GM21825 (cell line): ENCODE results near the gene SFXN2.

Source experiments
- ATAC-seq: cut with Tn5 transposase; IDR thresholded peaks from one replicate; pipeline ENCODE4 v1.9.1; 2021; ENCODE audit warnings: mild to moderate bottlenecking, moderate library complexity; ENCODE audit not compliant: unreplicated experiment

Gene SFXN2

GRCh38 chr10:102775201-102775934 lies 60.9 kb downstream of the SFXN2 start:
- ATAC-seq, result no peak

GRCh38 chr10:102775935-102776669 lies 61.7 kb downstream of the SFXN2 start:
- no peak for ATAC-seq

GRCh38 chr10:102776779-102777456 lies 62.5 kb downstream of the SFXN2 start:
- no peak for ATAC-seq

- ATAC-seq, result no peak
Observed at GRCh38 chr10:102777711-102778453, 63.4 kb downstream of the SFXN2 start.

DNA sequence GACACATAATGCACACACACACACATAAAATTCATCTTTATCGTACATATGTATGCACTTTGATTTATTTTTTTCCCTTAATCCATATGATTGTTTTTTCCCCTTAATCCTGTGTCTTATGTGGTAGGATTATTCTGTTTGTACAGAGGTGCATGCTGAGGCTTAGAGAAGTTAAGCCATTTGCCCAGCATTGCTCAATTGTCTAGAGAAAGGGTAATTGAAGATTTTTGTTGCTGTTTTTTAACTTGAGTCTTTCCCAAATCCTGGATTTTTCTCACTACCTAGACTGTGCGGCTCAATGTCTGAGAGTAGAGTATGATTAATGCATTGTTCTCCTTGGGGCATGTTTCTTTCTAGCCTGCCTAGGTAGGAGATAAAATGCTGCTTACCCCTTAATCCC lies 64.3 kb downstream of the SFXN2 start:
- no peak for ATAC-seq

GRCh38 chr10:102779680-102780526 lies 65.5 kb downstream of the SFXN2 start:
- ATAC-seq, result no peak

DNA sequence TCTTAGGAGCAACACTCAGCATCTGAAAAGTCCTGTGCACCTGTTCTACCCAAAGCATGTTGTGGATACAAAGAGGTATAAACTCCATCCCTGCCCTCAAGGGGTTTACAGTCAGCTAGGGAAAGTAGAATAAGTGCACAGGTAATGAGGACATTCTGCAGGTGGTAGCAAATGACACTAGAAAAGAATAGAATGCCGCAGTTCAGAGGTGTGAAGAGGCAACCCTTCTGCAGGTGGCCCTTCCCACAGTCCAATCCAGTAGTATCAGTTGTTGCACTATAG lies 66.0 kb downstream of the SFXN2 start:
- ATAC-seq, result no peak

DNA sequence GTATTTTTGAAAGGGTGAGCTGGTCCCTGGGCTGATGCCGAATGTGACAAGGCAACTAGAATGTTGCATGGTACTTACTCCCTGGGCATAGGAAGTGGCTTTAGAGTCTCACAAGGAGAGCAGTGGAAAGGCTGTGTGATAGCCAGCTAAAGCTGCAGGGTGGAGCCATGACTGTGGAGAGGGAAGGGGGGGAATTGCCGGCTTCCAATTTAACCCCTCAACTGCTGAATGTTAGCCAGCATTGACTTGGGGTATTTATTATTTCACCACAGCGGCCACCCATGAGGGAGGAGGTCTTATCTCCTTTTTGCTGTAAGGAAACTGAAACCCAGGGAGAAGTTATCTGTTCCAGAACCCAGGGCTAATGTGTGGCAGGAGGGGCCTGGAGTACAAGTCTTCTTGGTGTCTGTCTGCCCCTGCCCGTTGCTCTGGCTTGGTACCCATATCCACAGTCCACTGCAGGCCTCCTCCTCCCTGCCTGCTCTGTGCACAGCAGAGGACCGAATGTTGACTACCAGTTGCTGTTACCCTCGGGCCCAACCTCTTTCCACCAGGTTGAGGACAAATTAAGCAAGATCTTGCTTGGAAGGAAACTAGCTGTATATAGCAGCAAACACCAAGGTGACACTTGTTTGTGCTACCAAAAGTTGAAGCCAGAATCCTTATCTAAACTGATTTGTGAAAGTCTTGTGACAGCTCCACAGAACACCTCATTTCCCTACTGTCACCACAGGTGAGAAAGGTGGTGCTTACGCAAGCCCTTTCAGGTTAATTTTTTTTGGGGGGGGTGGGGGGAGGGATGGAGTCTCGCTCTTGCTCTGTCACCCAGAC lies 66.9 kb downstream of the SFXN2 start:
- no peak for ATAC-seq

DNA sequence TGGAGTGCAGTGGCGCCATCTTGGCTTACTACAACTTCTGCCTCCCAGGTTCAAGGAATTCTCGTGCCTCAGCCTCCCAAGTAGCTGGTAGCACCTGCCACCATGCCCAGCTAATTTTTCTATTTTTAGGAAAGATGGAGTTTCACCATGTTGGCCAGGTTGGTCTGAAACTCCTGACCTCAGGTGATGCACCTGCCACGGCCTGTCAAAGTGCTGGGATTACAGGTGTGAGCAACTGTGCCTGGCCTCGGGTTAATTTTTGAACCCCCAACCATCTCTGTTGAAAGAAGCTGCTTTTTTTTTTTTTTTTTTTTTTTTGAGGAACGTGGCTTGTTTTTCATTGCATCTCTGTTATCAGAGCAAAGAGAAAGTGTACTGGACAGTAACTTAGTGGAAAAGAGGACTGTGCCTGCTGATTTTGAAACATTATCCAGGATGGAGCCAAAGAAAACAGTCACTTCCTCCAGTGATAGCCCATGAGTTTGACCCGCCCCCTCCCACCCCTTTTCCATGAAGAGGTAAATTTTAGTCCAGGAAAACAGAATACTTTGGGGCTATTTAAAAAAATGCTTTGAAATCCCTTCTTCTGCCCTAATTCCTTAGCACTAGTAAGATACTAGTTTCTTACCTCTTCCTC lies 67.6 kb downstream of the SFXN2 start:
- no peak for ATAC-seq

DNA sequence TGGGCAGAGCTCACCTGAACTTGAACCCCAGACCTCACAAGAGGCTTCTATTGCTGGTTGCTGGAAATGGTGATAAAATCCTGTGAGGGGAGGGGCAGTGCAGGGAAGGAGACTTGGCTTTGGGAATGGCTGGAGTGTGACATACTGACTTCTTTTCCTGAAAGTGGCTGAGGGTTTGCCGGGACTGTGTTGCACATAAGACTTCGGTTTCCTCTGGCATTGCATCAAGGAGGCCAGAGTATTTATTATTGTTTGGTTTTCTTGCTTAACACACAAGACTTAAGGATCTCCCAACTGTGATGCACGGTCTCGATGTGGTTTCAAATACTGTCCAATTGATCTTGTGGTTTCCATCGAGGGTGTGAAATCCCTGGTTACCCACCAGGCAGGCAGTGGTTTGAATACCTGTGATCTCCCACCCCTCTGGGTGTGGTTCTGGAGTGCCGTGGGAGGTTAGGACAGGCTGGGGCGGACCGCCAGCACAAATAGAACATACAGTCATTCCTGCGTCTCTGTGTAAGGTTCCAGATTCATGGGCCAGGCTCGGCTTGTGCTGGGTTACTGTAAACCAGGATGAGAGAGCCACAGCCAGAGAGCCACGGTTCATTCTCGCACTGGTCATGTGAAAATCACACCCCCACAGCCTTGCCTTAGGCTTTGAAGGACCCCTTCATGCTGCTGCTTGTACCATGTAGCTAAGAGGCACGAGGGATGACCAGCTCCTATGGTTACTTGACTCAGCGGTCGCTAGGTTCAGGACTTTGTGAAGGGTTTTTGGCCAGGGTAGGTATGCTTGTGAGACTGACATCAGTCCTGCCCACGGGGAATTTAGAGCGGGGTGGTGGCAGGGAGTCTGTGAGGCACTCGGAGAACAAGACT lies 68.5 kb downstream of the SFXN2 start:
- no peak for ATAC-seq

DNA sequence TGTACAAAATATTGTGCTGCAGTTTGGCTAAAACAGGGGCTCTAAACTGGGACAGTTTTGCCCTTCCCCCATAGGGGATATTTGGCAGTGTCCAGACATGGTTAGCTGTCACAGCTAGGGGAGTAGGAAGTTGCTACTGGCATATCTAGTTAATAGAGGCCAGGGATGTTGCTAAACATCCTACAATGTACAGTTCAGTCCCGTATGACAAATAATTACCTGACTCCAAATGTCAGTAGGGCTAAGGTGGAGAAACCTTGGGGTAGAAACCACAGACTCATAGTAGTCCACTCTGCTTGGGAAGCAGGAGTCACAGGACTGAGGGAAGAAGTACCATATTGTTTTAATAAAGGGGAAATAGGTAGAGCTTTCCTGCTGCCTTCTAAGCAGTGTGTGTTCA lies 69.1 kb downstream of the SFXN2 start:
- ATAC-seq, result no peak

GRCh38 chr10:102785818-102786217 lies 71.4 kb downstream of the SFXN2 start:
- ATAC-seq, result no peak

DNA sequence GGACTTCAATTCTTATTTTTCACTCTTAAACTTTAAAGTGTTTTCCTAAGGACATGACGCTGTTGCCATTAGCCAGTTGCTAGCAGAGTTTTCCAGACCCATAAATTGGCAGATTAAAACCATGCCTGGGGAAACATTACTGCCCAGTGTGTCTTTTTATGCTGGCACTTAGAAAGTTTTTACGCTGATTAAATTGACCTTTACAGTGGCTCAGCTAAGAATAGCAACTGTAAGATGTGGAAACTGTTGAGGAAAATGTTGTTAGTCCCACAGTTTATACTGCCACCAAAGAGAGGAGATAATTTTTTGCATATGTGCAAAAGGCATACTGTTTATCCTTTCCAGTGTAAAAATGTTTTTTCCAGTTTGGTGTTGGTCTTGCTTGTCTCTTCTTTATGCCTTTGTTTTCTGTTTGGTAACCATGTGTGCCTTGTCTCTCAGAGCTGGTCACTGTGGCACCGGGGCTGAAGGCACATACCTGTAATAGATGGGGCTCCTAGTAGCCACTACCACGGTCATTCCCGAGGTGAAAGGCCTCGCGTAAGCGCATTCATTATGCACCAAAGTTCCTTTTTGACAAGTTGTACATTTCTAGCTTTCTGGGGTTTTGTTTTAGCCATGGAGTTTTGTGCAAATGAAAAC lies 77.4 kb downstream of the SFXN2 start:
- ATAC-seq, result no peak
